ENCODE results near the gene FOXO4. TPM values are rescaled to one million over a fixed set of nuclear protein-coding genes. Genes with fewer than 3 reads are reported as not detected.
A peak's percentile ranks its signal among the peaks of the same experiment; 100 is the strongest.

The FOXO4 gene
- total and polyA plus RNA-seq, 8 donors: 7.5 to 20.0 (median 12.5) TPM

DNA sequence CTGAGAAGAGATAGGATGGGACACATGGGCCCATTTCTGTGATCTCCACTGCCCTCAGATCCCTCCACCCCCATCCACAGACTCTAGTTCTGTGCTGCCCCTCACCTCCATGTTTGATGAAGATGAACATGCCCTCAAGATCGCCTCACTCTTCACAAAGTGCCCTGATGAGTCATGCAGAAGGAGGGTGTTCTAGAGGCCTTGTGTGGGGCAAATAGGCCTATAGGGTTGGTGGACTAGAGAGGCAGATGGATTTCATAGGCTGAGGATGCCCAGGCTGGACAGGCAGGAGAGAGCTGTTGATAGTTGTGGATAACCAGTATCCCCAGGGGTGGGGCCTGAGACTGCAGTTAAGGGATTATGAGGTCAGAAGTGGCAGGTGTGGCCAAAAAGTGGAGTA, 10.8 kb downstream of the FOXO4 start, which contains the start of gene CXorf65:
TSS of gene CXorf65 (minus strand) at position 314 of the 400 bp plus-strand sequence. CDS start at position 130, 184 bp downstream.
- intact Hi-C loops (cut with DNase I): no loop called here
- no peak within 1 kb of the TSS for H3K4me3 ChIP-seq
- no peaks in the 10 kb centered on the region for H3K9me3 ChIP-seq
- DNase-seq (no peak), FAIRE-seq (no peak), ATAC-seq (no peak)
- TF ChIP-seq, protein P1, sequence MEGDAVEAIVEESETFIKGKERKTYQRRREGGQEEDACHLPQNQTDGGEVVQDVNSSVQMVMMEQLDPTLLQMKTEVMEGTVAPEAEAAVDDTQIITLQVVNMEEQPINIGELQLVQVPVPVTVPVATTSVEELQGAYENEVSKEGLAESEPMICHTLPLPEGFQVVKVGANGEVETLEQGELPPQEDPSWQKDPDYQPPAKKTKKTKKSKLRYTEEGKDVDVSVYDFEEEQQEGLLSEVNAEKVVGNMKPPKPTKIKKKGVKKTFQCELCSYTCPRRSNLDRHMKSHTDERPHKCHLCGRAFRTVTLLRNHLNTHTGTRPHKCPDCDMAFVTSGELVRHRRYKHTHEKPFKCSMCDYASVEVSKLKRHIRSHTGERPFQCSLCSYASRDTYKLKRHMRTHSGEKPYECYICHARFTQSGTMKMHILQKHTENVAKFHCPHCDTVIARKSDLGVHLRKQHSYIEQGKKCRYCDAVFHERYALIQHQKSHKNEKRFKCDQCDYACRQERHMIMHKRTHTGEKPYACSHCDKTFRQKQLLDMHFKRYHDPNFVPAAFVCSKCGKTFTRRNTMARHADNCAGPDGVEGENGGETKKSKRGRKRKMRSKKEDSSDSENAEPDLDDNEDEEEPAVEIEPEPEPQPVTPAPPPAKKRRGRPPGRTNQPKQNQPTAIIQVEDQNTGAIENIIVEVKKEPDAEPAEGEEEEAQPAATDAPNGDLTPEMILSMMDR (IDR thresholded peaks at IDR 0.05): no peak
- H3K36me3 ChIP-seq: no peaks in the 10 kb centered on the region
- WGBS, 2 donors: 77 to 92% methylated on average over 1 of the region's 1 CpG
- H3K27ac ChIP-seq: no peak within 1 kb of the TSS
- peaks cover 0 to 7% (median 2%) of the 10 kb centered on the region in 4 donors for H3K27me3 ChIP-seq
- H3K4me1 ChIP-seq: no peaks in the 10 kb centered on the region

DNA sequence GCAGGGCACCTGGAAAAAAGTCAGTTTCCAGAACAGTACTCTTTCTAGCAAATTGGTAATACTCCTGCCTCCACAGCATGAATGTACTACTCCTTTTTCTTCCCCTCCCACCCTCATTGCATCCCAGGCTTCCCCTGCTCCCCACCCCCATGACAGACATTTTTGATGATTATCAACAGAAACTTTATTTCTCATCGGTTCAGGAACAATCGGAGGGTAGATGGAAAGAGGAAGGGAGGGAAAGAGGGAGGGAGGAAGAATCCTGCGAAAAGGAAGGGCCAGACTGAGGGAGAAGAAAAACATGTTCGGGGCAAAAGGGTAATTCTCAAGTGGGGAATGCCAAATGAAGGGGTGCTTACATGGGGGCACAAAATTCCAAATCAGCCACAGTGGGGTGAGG, 11.6 kb downstream of the FOXO4 start:
- no peak overlapping the region for H3K4me3 ChIP-seq
- H3K27me3 ChIP-seq: peaks cover 0 to 7% (median 0%) of the 10 kb centered on the region in 4 donors
- H3K4me1 ChIP-seq: no peaks in the 10 kb centered on the region
- ATAC-seq: no peak
- no peaks in the 10 kb centered on the region for H3K9me3 ChIP-seq
- DNase-seq: no peak
- intact Hi-C loops (cut with DNase I): no loop called here
- H3K27ac ChIP-seq: no peak overlapping the region
- TF ChIP-seq, protein P1 (IDR thresholded peaks at IDR 0.05): no peak
- 76 to 79% methylated on average over 4 of the region's 4 CpGs for WGBS, 2 donors
- FAIRE-seq: no peak
- no peaks in the 10 kb centered on the region for H3K36me3 ChIP-seq

DNA sequence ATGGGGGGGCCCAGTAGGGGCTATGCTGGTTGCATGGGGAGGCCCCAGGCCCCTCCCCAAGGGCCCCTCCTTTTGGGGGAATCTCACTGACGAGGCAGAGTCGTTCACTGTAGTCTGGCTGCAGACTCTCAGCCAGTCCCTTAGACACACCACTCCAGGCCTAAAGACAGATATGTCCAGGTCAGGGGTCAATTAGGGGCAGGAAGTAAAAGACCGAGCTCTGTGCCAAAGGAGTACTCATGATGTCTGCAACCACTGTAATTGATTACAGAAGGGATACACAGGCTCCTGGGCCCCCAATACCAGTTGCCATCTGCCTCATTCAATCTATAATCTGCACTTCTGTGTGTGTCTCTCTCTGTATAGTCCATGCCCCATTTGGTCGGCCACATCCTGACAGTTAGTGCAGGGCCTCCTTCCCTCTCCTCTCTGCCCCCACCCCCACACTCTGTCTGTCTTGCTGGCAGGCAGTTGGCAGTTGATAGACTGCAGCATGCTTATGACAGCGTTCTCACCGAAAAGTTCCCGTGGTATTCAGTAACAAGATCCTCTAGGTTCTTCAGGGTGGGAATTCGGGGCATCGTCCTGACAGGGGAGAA, 12.2 kb downstream of the FOXO4 start:
- ATAC-seq: no peak
- WGBS, 2 donors: 49 to 57% methylated on average over 9 of the region's 9 CpGs

DNA sequence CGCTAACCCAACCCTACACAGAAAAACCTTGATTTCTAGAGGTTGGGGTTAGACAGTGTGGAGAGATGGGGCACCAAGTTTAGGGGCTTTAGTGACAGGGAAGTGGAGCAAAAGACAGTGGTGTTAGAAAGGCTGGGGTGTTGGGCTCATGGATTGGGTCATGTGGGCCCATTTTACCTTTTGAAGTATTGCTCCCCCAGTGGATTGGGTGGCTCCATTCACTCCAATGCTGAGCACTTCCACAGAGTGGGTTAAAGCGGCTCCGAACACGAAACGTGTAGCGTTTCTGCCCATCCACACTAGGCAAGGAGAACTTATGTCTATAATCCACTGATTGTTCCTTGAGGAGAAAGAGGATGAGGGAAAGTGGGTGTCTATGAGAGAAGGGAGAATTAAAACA, 13.4 kb downstream of the FOXO4 start:
- ATAC-seq (no peak), FAIRE-seq (no peak), DNase-seq (no peak)
- WGBS, 2 donors: 83 to 90% methylated on average over 6 of the region's 6 CpGs
- H3K4me1 ChIP-seq: no peaks in the 10 kb centered on the region
- no peaks in the 10 kb centered on the region for H3K9me3 ChIP-seq
- intact Hi-C loops (cut with DNase I): no loop called here
- H3K27ac ChIP-seq: no peak overlapping the region
- peaks cover 0 to 7% (median 3%) of the 10 kb centered on the region in 4 donors for H3K27me3 ChIP-seq
- no peak overlapping the region for H3K4me3 ChIP-seq
- TF ChIP-seq, protein P1 (IDR thresholded peaks at IDR 0.05): no peak
- H3K36me3 ChIP-seq: no peaks in the 10 kb centered on the region

More for the DNA sequence above, 12.2 kb downstream of the FOXO4 start:
- DNase-seq (no peak), FAIRE-seq (no peak)
- peaks cover 0 to 7% (median 0%) of the 10 kb centered on the region in 4 donors for H3K27me3 ChIP-seq
- H3K27ac ChIP-seq: no peak overlapping the region
- no peaks in the 10 kb centered on the region for H3K9me3 ChIP-seq
- H3K4me3 ChIP-seq: no peak overlapping the region
- H3K4me1 ChIP-seq: no peaks in the 10 kb centered on the region
- intact Hi-C loops (cut with DNase I): no loop called here
- TF ChIP-seq, protein P1 (IDR thresholded peaks at IDR 0.05): no peak
- no peaks in the 10 kb centered on the region for H3K36me3 ChIP-seq

DNA sequence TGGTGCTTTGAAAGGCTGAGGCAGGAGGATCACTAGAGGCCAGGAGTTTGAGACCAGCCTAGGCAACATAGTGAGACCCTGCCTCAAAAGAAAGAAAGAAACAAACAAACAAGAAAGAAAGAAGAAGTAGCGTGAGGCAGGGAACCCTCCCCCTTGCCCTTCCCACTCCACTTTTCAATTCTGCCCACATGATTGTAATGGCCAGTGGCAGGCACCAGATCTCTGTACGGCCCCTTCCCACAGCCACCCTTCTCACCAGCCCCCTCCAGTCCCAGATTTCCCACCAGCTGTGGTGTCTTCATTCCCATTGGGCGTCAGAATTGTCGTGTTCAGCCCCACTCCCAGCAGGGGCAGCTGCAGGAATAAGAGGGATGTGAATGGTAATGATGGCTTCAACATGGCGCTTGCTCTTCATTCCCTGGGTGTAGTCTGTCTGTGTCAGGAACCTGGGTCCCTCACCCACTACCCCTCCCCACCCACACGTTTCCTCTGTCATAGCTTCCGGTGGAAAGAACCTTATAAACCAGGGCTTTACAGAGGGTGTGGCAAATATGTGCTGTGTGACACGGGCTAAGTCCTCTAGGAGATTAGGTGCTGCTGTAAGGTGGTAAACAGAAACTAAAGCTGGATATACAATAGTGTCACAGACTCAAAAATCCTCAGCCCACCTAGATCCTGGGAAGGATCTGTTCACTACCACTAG, 15.6 kb downstream of the FOXO4 start, which contains the start of gene IL2RG:
TSS of gene IL2RG (minus strand) at position 437 of the 703 bp plus-strand sequence. CDS start at position 399, 38 bp downstream.
- H3K27ac ChIP-seq: peak within 1 kb of the TSS in 1 of 4 donors; percentile 22
- H3K36me3 ChIP-seq: no peaks in the 10 kb centered on the region
- FAIRE-seq: no peak
- intact Hi-C loops (cut with DNase I): no loop called here
- no peaks in the 10 kb centered on the region for H3K9me3 ChIP-seq
- peaks cover 0 to 5% (median 2%) of the 10 kb centered on the region in 4 donors for H3K27me3 ChIP-seq
- TF ChIP-seq, protein P1 (IDR thresholded peaks at IDR 0.05): no peak
- 55 to 61% methylated on average over 8 of the region's 8 CpGs for WGBS, 2 donors
- H3K4me3 ChIP-seq: no peak within 1 kb of the TSS
- ATAC-seq: peak in 2 of 4 donors; percentile 44 to 59
- no peak for DNase-seq
- no peaks in the 10 kb centered on the region for H3K4me1 ChIP-seq
